Keratinocyte (primary cell): ENCODE results near the gene SPHK1. TPM values are rescaled to one million over a fixed set of nuclear protein-coding genes. Genes with fewer than 3 reads are reported as not detected.

ENCODE experiments used
- DNase-seq: peaks from one replicate; pipeline ENCODE4 v3.0.0-alpha.2; 2011; ENCODE audit warnings: low read depth, missing footprints, low spot score
- FAIRE-seq: peaks from 2 replicates; lab custom pipeline; 2011; peaks lifted over from hg19 to GRCh38; lab: Jason Lieb, UNC
- H2AFZ ChIP-seq: 2 replicates; pipeline ENCODE4 v1.6.0; 2012; ENCODE audit warnings: low read length, control low read depth, inconsistent platforms; ENCODE audit not compliant: control insufficient read depth
- H3K27ac ChIP-seq: 2 replicates; pipeline ENCODE4 v1.5.1; 2011; ENCODE audit warnings: low read length; ENCODE audit not compliant: control insufficient read depth, insufficient read depth
- H3K27me3 ChIP-seq: 3 replicates; pipeline ENCODE4 v1.6.0; 2011; ENCODE audit warnings: low read length; ENCODE audit not compliant: control insufficient read depth, insufficient read depth; ENCODE audit errors: extremely low read depth
- H3K36me3 ChIP-seq, 2 experiments: 2 replicates in 1 of 2; 3 replicates in 1 of 2; pipeline ENCODE4 v1.5.1; 2011; ENCODE audit warnings: low read length in 2 of 2, mild to moderate bottlenecking in 1 of 2; ENCODE audit not compliant: control insufficient read depth in 2 of 2, insufficient read depth in 2 of 2; ENCODE audit errors: extremely low read depth in 1 of 2
- H3K4me1 ChIP-seq: 3 replicates; pipeline ENCODE4 v1.5.1; 2011; ENCODE audit warnings: low read length; ENCODE audit not compliant: control insufficient read depth, insufficient read depth; ENCODE audit errors: extremely low read depth
- H3K4me2 ChIP-seq: 3 replicates; pipeline ENCODE4 v1.6.0; 2011; ENCODE audit warnings: low read depth, low read length; ENCODE audit not compliant: control insufficient read depth, insufficient read depth; ENCODE audit errors: extremely low read depth
- H3K4me3 ChIP-seq, 3 experiments: fragments of 200-600 bp in 1 of 3; sonication (generic) in 1 of 3; 2 replicates in 2 of 3; 3 replicates in 1 of 3; pipeline ENCODE4 v1.5.1; 2011 to 2016; ENCODE audit warnings: low read length in 3 of 3, mild to moderate bottlenecking in 3 of 3, control low read depth in 2 of 3, inconsistent platforms in 1 of 3, low read depth in 1 of 3, mixed read lengths in 1 of 3, mixed run types in 1 of 3, moderate library complexity in 1 of 3; ENCODE audit not compliant: control insufficient read depth in 2 of 3, insufficient read depth in 2 of 3; ENCODE audit errors: extremely low read depth in 1 of 3
- H3K79me2 ChIP-seq: 2 replicates; pipeline ENCODE4 v1.6.0; 2012; ENCODE audit warnings: low read length; ENCODE audit not compliant: control insufficient read depth, insufficient read depth
- H3K9ac ChIP-seq: 3 replicates; pipeline ENCODE4 v1.6.0; 2011; ENCODE audit warnings: low read length; ENCODE audit not compliant: control insufficient read depth, insufficient read depth; ENCODE audit errors: extremely low read depth
- H3K9me1 ChIP-seq: 3 replicates; pipeline ENCODE4 v1.6.0; 2011; ENCODE audit warnings: low read length; ENCODE audit not compliant: control insufficient read depth, insufficient read depth; ENCODE audit errors: extremely low read depth
- H3K9me3 ChIP-seq: 2 replicates; pipeline ENCODE4 v1.5.1; 2012; ENCODE audit warnings: low read depth, low read length; ENCODE audit not compliant: control insufficient read depth
- H4K20me1 ChIP-seq: 3 replicates; pipeline ENCODE4 v1.6.0; 2011; ENCODE audit warnings: low read length; ENCODE audit not compliant: control insufficient read depth, insufficient read depth; ENCODE audit errors: extremely low read depth
- CTCF ChIP-seq, 3 experiments: IDR thresholded peaks in 1 of 3; conservative IDR thresholded peaks in 1 of 3; optimal IDR thresholded peaks in 1 of 3; 2 replicates in 2 of 3; 3 replicates in 1 of 3; pipeline versions ENCODE3 to v1.5.1; 2011; ENCODE audit warnings: low read length in 3 of 3, mild to moderate bottlenecking in 3 of 3, moderate library complexity in 2 of 3, control low read depth in 1 of 3, inconsistent platforms in 1 of 3; ENCODE audit not compliant: insufficient read depth in 2 of 3; ENCODE audit errors: extremely low read depth in 1 of 3
- EZH2 ChIP-seq: IDR thresholded peaks from one replicate; pipeline ENCODE4 v1.6.1; 2012; ENCODE audit warnings: inconsistent platforms, mild to moderate bottlenecking, low read length, moderate library complexity
- dilution Hi-C: fragments of 300-500 bp; cut with MboI; formaldehyde crosslinking; loops from one replicate; pipeline ENCODE4 v1.7.0; 2020; ENCODE audit warnings: low sequenced_read_pairs; ENCODE audit not compliant: extremely low pct_ligation_motif_present
- polyA plus RNA-seq, 5 experiments: library from polyadenylated mRNA; depleted of rRNA in 3 of 5; stranded (reverse) in 3 of 5; stranded (forward) in 1 of 5; unstranded in 1 of 5; fragments of >200 nt; gene quantifications; 1 replicate in 1 of 5; 2 replicates in 3 of 5; 3 replicates in 1 of 5; pipeline versions ENCODE4 v1.2.1 to v1.2.3, GENCODE V29; 2011 to 2012; ENCODE audit warnings: missing spikeins in 2 of 5, low read depth in 1 of 5, low replicate concordance in 1 of 5

SPHK1 gene
- polyA plus RNA-seq, 1 donor (not counting 4 experiments of a cell fraction or from before 2014, with no cell fraction given): 50.2 TPM

GRCh38 chr17:76336756-76337412 is 47.5 kb upstream of the SPHK1 start:
- TF ChIP-seq CTCF (optimal IDR thresholded peaks at IDR 0.05 in 1 of 3, IDR thresholded peaks at IDR 0.05 in 1 of 3, conservative IDR thresholded peaks at IDR 0.05 in 1 of 3; ENCODE audit: extremely low read depth in 1 of 3, insufficient read depth in 2 of 3, low read length in 3 of 3) (no peak), EZH2 (no peak)
- no peak for FAIRE-seq
- no peak overlapping the region for H3K4me2 ChIP-seq

GRCh38 chr17:76337413-76337777 is 47.0 kb upstream of the SPHK1 start:
- Histone ChIP-seq H3K4me2 (no peak overlapping the region), H2AFZ (no peak overlapping the region), H3K27me3 (no peaks in the 10 kb centered on the region), H3K4me1 (no peaks in the 10 kb centered on the region), H3K27ac (no peak overlapping the region), H3K9me3 (no peaks in the 10 kb centered on the region), H3K9ac (no peak overlapping the region), H3K9me1 (no peaks in the 10 kb centered on the region), H3K79me2 (peaks cover 9% of the 10 kb centered on the region), H3K4me3 (no peak overlapping the region), H3K36me3 (peaks cover 2 to 8% of the 10 kb centered on the region in 2 experiments), H4K20me1 (no peaks in the 10 kb centered on the region)
- DNase-seq (no peak), FAIRE-seq (no peak)
- dilution Hi-C loops: no loop called here
- TF ChIP-seq CTCF (optimal IDR thresholded peaks at IDR 0.05 in 1 of 3, IDR thresholded peaks at IDR 0.05 in 1 of 3, conservative IDR thresholded peaks at IDR 0.05 in 1 of 3; ENCODE audit: extremely low read depth in 1 of 3, insufficient read depth in 2 of 3, low read length in 3 of 3): no peak
- TF ChIP-seq EZH2: no peak

More at GRCh38 chr17:76336756-76337412, 47.5 kb upstream of the SPHK1 start:
- H4K20me1 ChIP-seq: no peaks in the 10 kb centered on the region
- H3K79me2 ChIP-seq: peaks cover 9% of the 10 kb centered on the region
- no peak overlapping the region for H3K27ac ChIP-seq
- H3K9me3 ChIP-seq: no peaks in the 10 kb centered on the region
- no peak for DNase-seq
- no peaks in the 10 kb centered on the region for H3K9me1 ChIP-seq
- peaks cover 4 to 7% of the 10 kb centered on the region in 2 experiments for H3K36me3 ChIP-seq
- dilution Hi-C loops: no loop called here
- H3K4me3 ChIP-seq: no peak overlapping the region
- no peak overlapping the region for H3K9ac ChIP-seq
- H2AFZ ChIP-seq: no peak overlapping the region
- no peaks in the 10 kb centered on the region for H3K4me1 ChIP-seq
- no peaks in the 10 kb centered on the region for H3K27me3 ChIP-seq
